NCI-H2107 treated with DMSO at 0.1 percent for 48 hours (cell line): ENCODE data around the gene TENM4.
A peak's percentile ranks its signal among the peaks of the same experiment; 100 is the strongest.
"Not testable (repeated sequence)": the region's sequence is repeated elsewhere in the genome, so short reads cannot be mapped to it uniquely, and the experiment has no call there.

ENCODE experiments used
- DNase-seq: peaks from one replicate; lab custom pipeline; 2025; ENCODE audit not compliant: unreplicated experiment; lab: John Stamatoyannopoulos, UW

Gene TENM4

DNA sequence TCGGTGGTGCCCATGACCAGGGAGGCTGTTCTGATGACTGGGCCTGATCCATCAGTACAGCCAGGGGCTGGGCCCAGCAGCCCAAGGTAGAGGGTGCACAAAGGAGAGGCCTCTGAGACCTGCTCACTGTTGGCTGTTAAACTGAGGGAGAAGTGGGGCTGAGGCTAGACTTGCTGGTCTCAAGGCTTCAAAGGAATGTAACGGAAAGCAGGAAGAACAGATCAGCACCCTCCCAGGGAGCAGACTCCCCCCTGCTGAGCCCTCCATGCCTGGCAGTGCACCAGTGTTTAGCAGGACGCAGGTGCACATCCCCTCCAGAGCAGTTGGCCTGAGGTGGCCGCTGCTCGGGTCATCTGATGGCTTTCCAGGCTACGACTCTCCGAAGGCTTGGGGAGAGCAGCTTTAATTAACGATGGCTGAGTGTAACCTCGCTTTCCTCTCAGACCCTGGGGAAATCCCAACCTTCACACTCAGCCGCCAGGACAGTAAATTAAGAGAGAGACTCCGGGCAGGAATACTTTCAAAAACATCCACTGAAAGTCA is 610.5 kb downstream of the TENM4 start:
- no peak for DNase-seq

DNA sequence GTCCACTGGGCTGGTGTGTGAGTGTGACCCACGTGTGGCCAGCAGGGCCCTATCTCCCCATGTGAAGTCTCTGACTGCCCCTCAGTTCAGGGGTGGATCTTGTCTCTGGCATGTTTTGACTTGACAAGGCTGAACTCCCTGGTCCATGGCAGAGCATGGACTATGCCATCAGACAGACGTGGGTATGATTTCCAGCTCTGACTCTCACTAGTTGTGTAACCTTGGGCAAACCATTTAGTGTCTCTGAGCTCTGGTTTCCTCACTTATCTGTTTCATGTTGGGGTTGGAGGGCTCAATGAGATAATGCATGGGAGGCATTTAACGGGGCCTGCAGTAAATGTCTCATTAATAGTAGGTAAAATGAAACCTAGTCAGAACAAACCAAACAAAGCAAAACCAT is 611.7 kb downstream of the TENM4 start:
- DNase-seq: no peak

DNA sequence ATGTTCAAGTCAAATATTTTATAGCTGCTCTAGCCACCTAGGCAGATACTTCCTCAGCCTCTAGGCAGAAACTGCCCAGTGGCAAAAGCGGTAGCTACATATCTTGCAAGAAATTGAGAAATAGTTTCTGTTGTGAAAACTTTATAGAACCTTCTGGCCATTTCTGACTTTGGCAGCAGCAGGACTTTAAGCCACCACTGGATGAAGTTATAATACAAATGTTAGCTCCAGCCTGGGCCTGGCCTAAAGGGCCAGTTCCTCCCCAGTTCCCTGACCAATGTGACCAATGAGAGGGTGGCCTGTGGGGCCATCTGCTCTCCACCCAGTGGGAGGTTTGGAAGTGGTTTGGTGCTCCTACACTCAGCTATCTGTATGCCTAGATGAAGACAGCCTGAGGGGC is 612.2 kb downstream of the TENM4 start:
- no peak for DNase-seq

DNA sequence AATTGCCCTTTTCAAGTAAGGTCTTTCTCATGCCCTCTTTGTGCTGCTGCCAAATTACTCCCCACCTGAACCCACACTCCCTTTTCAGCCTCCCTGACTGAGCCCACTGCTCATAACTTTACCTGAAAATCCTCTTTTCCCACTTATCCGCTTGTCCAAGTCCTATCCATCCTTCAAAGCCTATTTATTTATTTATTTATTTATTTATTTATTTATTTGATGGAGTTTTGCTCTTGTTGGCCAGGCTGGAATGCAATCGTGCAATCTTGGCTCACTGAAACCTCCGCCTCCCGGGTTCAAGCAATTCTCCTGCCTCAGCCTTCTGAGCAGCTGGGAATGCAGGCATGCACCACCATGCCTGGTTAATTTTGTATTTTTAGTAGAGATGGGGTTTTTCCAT is 613.5 kb downstream of the TENM4 start:
- not testable (repeated sequence) for DNase-seq

DNA sequence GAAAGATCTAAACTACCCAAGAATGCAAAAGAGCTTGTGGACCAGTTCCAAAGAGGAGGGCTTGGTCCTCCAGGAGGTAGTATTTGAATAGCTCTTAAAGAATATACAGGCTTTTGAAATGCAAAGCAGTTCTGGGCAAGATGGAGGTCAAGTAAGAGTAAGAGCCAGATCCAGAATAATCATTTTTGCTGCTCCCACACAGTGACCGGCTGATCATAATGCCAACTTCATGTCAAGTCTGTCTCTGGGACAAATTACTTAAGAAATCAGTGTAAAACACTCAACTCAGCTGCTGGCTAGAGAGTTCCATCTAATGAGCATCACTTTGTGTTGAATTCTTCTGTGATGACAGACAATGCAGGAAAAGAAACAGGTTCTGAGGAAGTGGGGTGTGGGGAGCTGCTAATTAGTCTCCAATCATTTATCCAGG is 615.2 kb downstream of the TENM4 start:
- DNase-seq: no peak

DNA sequence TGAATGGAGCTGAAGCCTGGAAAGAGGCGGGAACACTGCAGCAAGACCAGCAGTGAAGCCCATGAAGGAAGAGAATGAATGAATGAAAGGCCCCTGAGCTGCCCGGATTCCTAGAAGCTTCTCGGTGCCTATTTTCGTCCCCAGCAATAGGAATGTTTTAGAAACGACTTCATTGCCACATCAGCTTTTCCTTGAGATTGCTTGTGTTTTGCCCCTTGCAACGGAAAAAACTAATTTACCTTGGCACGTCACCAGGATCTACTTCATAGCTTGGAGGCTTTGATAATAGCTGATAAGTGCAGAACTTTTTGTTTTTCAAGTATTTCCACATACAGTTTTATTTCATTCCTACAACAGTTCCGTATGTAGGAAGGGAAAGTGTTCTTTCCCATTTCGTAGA is 617.2 kb downstream of the TENM4 start:
- no peak for DNase-seq

DNA sequence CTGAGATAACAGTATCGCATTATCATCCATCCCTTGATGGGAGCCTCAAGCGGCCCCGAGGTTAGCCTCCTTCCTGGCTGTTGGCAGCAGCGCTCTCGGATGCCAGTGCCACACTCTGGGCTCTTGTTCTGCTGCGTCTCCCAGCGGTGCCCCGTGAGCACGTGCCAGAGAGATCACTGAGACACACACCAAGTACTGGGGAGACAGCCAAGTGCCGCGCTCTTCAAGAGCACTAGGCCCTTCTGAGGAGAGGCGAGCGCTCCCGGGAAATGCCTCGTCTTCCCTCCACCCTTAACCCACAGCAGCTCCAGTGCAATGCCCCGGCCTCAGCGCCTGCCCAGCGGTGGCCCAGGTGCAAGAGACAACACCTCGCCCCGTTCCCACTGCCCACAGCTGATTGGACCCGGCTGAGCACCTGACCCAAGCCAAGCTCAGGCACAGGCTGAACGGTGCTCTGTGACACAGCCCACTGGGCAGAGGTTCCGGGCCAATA is 617.9 kb downstream of the TENM4 start:
- no peak for DNase-seq

DNA sequence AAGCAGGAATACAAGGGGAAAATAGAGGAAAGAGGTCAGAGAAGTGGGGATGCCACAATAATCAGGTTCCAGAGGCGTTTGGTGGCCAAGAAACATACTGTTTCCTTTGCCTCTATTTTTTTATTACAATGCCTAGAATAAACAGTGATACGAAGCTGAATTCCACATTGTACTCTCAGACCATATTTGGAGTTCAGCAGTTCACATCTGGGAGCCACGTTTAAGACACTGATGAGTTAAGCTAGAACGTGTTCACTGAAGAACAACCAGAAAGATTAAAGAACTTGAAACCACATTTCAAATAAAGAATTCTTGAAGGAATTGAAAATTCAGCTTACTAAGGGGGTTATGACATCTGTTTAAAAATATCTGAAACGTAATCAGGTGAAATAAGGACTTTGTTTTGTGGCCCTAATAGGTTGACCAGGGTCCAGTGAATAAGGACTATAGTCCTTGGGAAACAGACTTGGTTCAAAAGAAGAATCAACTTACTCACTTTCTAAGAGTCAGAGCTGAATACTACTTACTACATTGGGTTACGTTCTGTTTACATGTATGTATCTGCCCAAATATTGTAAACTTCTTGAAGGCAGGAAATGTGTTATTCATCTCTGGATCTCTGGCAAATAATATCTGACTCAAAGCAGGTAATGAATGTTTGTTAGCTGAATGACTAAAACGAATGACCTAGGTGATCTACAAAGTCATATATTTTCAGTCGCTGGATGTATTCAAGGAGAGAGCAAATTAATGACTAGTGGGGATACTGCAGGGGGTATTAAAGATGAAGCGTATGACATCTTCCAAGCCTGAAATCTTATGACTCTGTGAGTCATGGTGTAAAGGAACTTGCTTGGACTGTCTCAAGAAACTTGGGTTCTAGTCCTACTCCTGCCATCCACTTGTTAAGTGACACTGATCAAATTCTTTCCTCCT is 619.2 kb downstream of the TENM4 start:
- DNase-seq: no peak

DNA sequence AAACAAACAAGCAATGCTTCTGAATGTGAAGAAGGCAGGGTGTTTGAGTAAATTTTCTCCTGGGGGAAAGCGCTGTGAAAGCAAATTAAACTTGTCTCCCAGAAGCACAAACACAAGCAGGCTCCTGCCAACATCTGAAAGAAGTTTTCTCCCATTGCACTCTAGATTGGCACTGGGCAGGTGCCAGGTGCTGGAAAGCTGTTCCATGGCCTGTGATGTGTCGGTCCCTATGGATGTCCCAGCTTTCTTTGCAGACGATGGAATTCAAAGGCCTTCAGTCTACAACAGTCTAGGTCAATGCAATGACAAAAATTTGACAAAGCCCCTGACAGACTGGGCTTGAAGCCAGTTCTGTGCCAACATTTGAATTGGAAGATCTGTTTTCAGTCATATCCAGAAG is 620.1 kb downstream of the TENM4 start:
- no peak for DNase-seq

DNA sequence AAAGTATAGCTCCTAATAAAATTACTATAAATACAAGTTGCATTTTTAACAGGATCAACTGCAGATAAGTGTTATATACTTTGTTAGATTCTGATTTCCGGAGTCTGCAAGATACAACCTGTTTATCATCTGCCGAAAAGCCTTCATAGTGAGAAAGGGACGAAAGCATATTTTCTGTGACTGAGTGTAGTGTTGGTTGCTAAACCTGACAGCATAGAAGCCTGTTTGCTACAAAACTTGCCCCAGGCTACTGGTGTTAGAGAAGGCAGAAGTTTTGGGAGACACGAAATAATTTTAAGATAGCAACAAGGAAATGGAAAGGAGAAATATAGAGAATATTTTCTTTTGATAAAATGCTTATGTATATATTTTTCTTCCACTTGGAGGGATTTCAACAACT is 622.6 kb downstream of the TENM4 start:
- no peak for DNase-seq

DNA sequence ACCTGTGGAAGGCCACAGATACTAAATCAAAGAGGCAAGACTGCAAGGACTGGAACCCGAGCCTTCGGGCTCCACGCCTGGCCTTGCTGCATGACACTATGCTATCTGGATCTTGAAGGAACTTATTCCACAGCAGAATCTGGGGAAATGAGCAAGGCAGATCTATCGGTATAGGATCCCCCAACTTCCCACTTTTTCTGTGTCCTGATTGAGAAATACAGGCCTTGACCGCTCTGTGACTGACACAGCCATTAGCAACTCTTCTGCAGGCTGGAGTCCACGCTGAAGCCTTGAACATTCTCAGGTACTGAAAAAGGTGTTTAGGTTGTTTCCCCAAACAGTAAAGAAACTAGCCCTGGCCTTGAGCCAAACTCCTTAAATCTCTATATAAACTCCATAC is 625.0 kb downstream of the TENM4 start:
- DNase-seq: no peak

DNA sequence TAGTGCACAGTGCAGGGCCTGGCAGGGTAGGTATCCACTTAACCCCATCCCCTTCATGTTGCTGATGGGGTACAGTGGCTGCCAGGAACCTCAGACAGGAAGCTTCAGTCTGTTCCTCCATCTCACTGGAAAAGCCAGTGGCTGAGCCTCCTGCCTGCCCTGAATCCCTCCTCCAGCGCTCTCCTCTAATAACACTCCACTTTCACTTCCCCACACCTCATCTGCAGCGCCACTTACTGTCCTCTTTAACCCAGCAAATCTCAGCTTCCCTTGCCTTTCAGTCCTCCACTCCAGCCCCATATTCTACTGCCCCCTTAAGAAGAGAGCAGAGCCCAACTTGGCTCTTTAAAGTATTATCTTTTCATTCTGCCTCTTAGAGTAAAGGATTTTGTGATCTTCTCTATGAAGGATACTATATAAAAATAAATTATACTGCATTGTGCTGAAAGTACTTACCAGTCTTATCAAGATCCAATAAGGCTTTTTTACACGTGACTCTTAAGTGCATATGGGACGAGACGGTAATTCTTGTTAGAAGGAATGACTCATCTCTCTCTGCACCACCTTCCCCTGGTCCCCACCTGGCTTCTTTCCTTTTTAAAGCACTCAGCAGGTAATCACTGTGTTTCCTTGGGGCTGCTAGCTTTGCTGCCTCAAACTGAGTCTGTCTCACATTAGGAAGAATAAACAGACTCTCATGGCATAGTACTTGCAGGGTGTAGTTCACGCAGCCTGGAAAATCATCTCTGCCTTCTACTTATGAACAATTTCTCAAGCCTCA is 628.1 kb downstream of the TENM4 start:
- DNase-seq: peak; percentile 22

DNA sequence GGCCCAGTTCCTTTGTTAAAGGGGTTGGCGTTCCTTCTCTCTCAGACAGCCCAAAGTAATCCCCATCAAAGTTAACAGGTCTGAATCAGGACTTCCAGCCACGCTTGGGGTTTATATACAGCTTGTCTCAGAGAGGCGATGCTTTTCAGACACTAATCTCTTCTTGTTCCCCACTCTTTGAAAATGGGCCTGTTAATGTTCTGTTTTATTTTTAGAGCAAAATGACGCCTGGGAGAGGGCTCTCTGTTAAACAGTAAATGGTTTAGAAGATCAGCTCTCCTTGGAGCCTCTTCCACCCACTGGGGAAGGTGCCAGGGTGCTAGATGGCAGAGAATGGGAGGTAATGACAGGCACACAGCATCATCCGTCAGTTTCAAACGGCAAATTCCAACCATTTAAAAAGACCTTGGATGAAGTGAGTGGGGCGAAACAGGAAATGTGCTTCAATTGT is 630.2 kb downstream of the TENM4 start:
- DNase-seq: no peak

DNA sequence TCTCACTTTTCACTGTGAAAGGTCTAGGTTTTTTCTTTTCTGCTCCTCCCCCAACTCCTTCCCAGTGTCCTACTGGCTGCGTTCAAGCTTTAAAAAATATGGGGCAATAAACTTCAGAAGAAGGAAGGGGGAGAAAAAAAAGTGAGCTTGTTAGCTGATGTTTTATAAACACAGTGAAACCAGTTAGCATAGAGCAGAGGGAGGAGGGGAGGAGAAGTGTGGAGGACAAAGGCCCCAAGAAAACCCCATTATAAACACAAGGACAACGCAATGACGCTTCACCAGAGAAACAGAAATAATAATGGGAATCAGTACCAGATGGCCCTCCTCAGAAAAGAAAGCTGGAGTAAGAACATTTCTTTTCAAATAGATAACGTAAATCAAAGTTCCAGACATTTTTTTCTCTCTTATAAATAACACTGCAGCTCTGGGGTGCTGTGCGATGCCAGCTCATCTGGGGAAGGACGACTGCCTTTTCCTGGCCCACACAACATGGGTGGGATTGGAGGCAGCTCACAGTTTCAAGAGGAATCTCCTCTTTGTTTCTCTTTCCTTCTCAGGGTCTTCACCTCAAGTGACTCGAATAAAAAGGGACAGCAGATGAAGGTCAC is 630.8 kb downstream of the TENM4 start:
- no peak for DNase-seq

DNA sequence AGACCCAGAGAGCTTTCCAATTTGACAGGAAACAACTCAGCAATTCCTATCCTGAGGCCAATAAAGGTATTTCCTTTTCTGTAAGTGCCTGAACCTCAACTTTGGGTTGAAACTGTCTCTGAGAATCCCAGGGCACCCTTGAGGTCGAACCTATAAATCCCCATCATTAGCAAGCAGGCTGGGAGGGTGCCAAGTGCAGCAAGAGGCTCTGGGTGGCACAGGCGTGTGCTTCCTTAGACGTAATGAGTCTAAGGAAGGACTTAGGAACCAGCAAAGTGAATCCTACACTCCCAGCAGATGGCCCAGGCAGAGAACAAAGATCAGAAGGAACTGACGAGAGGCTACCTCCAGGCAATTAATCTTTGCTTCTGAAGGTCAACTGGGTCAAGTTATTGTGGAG is 631.9 kb downstream of the TENM4 start:
- no peak for DNase-seq

DNA sequence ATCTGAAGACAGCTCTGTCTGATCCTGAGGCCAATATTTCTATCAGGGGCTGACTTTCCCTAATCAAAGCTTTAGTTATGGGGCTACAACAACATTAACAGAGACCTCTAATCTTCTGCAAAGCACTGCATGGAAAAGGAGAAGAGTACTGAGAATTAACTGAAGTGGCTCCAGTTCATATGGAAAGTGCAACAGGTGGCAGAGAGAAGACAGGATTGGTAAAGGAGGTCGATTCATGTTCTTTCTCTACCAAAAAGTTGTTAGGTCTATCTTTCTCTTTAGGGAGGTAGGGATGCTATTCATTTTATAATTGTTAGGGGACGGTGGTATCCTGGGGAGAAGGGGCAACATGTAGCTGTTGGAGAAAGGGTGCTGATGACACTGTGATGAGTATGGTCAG is 633.5 kb downstream of the TENM4 start:
- DNase-seq: no peak

DNA sequence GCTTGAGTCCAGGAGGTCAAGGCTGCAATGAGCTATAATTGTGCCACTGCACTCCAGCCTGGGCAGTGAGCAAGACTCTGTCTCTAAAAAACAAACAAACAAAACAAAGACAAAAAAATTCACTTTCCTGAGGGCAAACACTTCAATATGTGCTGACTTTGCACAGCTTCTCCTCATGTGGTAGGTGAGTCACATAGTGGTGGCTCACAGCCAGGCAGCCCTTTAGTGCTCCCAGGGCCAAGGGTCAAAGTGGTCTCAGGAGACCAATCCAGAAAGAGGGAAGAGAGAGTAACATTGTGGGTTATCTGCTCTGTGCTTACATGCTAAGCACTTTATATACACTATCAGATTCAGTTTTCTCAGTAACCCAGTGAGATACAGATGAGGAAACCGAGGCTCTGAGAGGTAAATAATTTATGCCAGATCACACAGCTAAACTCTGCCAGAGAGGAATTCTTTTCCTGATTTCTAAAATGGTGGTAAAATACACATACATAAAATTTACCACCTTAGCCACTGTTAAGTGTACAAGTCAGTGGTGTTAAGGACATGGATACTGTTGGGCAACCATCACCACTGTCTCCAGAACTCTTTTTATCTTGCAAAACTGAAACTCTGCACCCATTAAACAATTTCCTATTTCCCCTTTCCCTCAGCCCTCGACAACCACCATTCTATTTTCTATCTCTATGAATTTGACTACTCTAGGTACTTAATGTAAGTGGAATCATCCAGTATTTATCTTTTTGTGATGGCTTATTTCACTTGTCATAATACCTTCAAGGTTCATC is 634.4 kb downstream of the TENM4 start:
- no peak for DNase-seq

DNA sequence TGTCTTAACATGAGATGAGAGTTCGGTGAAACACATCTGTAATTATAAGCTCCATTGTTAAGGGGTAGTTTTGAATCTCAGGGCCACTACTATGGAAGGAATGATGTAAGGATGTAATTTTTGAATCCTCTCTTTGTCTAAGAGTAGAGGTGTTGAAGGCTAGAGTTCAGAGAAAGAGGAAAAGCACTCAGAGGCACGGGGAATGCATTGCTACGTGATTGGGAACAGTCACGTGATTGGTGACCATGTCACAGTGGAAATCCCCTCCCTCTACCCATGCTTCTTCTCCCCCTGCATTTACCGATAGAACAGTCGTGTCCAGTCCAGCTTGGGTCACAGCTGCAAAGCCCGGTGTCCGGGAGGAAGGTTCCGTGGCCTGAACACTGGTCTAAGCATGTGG is 635.8 kb downstream of the TENM4 start:
- DNase-seq: no peak

DNA sequence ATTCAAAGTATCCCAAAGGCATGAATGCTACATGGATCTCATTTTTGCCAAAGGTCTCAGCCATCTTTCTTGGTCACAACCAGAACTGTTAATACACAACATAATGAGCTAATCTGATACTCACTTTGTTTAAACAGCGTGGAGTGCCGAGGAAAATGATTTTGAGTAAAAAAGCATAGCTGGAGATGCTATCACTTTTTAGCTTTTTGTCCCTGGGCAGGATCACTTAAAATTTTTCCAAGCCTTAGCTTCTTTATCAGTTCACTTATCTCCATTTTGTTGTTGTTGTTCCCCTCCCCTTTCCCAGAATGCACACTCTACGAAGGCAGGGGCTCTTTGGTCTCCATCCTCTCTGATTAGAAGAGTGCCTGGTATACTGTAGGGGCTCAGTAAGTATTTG is 636.8 kb downstream of the TENM4 start:
- no peak for DNase-seq

DNA sequence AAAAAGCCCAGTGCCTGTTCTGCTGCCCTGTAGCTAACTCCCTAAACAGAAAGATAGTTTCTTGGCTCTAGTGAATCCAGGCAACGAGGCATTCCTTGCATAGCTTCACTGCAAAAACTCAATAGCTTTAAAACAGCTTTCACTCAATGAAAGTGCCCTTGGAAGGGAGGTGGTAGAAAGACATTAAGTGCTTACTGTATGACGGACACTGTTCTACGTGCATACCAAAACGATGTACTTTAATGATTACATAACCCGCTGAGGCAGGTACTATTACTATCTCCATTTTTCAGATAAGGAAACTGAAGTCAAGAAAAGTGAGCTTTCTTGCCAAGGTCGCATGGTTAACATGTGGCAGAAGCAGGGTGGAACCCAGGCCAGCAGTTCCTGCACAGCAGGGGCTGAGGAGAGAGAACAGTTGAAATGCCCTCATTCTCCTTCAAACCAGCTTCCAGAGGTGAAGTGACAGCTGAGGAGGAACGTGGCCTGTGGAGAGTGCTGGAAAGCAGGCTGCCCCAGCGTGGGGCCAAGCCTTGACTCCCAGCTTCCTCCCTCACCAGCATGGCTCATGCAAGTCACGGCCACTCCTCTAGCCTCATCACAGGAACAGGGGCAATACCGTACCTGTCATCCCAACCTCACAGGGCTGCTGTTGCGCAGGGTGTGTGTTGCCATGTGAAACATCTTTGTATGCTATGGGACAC is 638.6 kb downstream of the TENM4 start:
- no peak for DNase-seq
